HCT116 (cell line): ENCODE data around the gene DMXL2. TPM values are rescaled to one million over a fixed set of nuclear protein-coding genes. Genes with fewer than 3 reads are reported as not detected.

Experiments
- ATAC-seq: fragments of 200-7000 bp; cut with Tn5 transposase; 2 replicates; pipeline ENCODE4 v1.9.1; 2020; ENCODE audit warnings: mild to moderate bottlenecking, moderate library complexity
- BruUV-seq: library from RNA; stranded (reverse); fragments of 400-500 nt; replicated peaks from 2 replicates; lab custom pipeline; 2021; lab: Mats Ljungman, UMichigan
- CTCF ChIA-PET: fragments of 300-600 bp; sonication (Branson Sonifier 250); formaldehyde crosslinking; loops from one replicate; lab custom pipeline; 2021; ENCODE audit warnings: antibody characterized with exemption; lab: Charles Lee
- POLR2A ChIA-PET: fragments of 300-600, 350-600 bp; sonication (Branson Sonifier 250); formaldehyde crosslinking; loops from one replicate; lab custom pipeline; 2021; ENCODE audit warnings: antibody characterized with exemption; lab: Charles Lee
- RAD21 ChIA-PET, 2 experiments: fragments of 300-600 bp; sonication (Branson Sonifier 250); formaldehyde crosslinking; loops; one replicate each; lab custom pipeline; 2023; ENCODE audit warnings: low total read pairs in 2 of 2; ENCODE audit not compliant: uncharacterized antibody in 2 of 2, unreplicated experiment in 2 of 2, low non-redundant PET in 1 of 2; lab: Charles Lee
- DNase-seq: peaks from one replicate; pipeline ENCODE4 v3.0.0-alpha.2; 2010; ENCODE audit warnings: low read depth, low spot score
- H2AFZ ChIP-seq: fragments of 200-600 bp; shearing (Covaris generic), sonication (generic); 2 replicates; pipeline ENCODE4 v1.6.1; 2017; ENCODE audit warnings: low read depth, mixed run types, mixed read lengths, antibody characterized with exemption, low read length; ENCODE audit not compliant: poor library complexity, severe bottlenecking
- H3K27ac ChIP-seq: 2 replicates; pipeline ENCODE4 v1.5.1; 2012; ENCODE audit warnings: low read depth, low read length
- H3K27me3 ChIP-seq: fragments of 200-600 bp; sonication (generic); 2 replicates; pipeline ENCODE4 v1.6.1; 2016; ENCODE audit warnings: mixed run types, low read length, mixed read lengths; ENCODE audit not compliant: insufficient read depth
- H3K36me3 ChIP-seq, 2 experiments: fragments of 200-500 bp in 1 of 2; fragments of 200-600 bp in 1 of 2; sonication (Bioruptor generic) in 1 of 2; sonication (generic) in 1 of 2; 2 replicates each; pipeline versions ENCODE4 v1.5.1 to v1.6.1; 2014 to 2016; ENCODE audit warnings: low read length in 2 of 2, inconsistent platforms in 1 of 2, mixed read lengths in 1 of 2, mixed run types in 1 of 2; ENCODE audit not compliant: insufficient read depth in 2 of 2, control insufficient read depth in 1 of 2
- H3K4me1 ChIP-seq, 2 experiments: fragments of 200-600 bp in 1 of 2; sonication (generic) in 1 of 2; 2 replicates each; pipeline versions ENCODE4 v1.5.1 to v1.6.1; 2012 to 2017; ENCODE audit warnings: low read length in 2 of 2, inconsistent platforms in 1 of 2, mild to moderate bottlenecking in 1 of 2, mixed read lengths in 1 of 2, mixed run types in 1 of 2, moderate library complexity in 1 of 2; ENCODE audit not compliant: insufficient read depth in 2 of 2, control insufficient read depth in 1 of 2
- H3K4me2 ChIP-seq: fragments of 200-600 bp; sonication (generic); 2 replicates; pipeline ENCODE4 v1.6.1; 2017; ENCODE audit warnings: mixed run types, low read length, mixed read lengths
- H3K4me3 ChIP-seq, 2 experiments: fragments of 200-600 bp in 1 of 2; sonication (generic) in 1 of 2; replicated peaks in 1 of 2; 2 replicates each; pipeline ENCODE4 v1.5.1; 2011 to 2016; ENCODE audit warnings: low read length in 2 of 2, control low read depth in 1 of 2, low read depth in 1 of 2, mild to moderate bottlenecking in 1 of 2, mixed read lengths in 1 of 2, mixed run types in 1 of 2
- H3K79me2 ChIP-seq: fragments of 200-600 bp; sonication (generic); 2 replicates; pipeline ENCODE4 v1.6.1; 2017; ENCODE audit warnings: mild to moderate bottlenecking, mixed run types, low read length, moderate library complexity, mixed read lengths; ENCODE audit not compliant: insufficient read depth
- H3K9ac ChIP-seq: fragments of 200-600 bp; sonication (generic); 2 replicates; pipeline ENCODE4 v1.6.1; 2016; ENCODE audit warnings: low read length, mixed read lengths
- H3K9me2 ChIP-seq: fragments of 200-600 bp; sonication (generic), shearing (Covaris generic); 2 replicates; pipeline ENCODE4 v1.6.1; 2017; ENCODE audit warnings: mixed run types, mild to moderate bottlenecking, moderate library complexity; ENCODE audit not compliant: insufficient read depth
- H3K9me3 ChIP-seq, 2 experiments: fragments of 200-500 bp in 1 of 2; fragments of 200-600 bp in 1 of 2; sonication (Bioruptor generic) in 1 of 2; sonication (generic) in 1 of 2; 2 replicates each; pipeline ENCODE4 v1.6.1; 2014 to 2017; ENCODE audit warnings: low read length in 2 of 2, mixed read lengths in 2 of 2, inconsistent platforms in 1 of 2, low read depth in 1 of 2, mild to moderate bottlenecking in 1 of 2, mixed run types in 1 of 2, moderate library complexity in 1 of 2; ENCODE audit not compliant: control insufficient read depth in 1 of 2, insufficient read depth in 1 of 2
- H4K20me1 ChIP-seq: fragments of 200-600 bp; sonication (generic), shearing (Covaris generic); 2 replicates; pipeline ENCODE4 v1.6.1; 2017; ENCODE audit warnings: mixed run types, mild to moderate bottlenecking, moderate library complexity; ENCODE audit not compliant: insufficient read depth
- CEBPB ChIP-seq: IDR thresholded peaks from 2 replicates; pipeline ENCODE4 v1.6.1; 2012; ENCODE audit warnings: low read depth
- EGR1 ChIP-seq: IDR thresholded peaks from 2 replicates; pipeline ENCODE4 v1.6.1; 2012; ENCODE audit warnings: low read depth
- ELF1 ChIP-seq: IDR thresholded peaks from 2 replicates; pipeline ENCODE4 v1.6.1; 2012; ENCODE audit warnings: low read depth, borderline replicate concordance
- EZH2 ChIP-seq: fragments of 200-600 bp; sonication (generic); IDR thresholded peaks from 2 replicates; pipeline ENCODE4 v1.6.1; 2017; ENCODE audit warnings: antibody characterized with exemption, mixed run types
- EZH2phosphoT487 ChIP-seq: fragments of 200-600 bp; IDR thresholded peaks from 2 replicates; pipeline ENCODE4 v1.6.1; 2018; ENCODE audit warnings: antibody characterized with exemption, borderline replicate concordance
- FOSL1 ChIP-seq: IDR thresholded peaks from 2 replicates; pipeline ENCODE4 v1.6.1; 2012; ENCODE audit warnings: low read depth
- JUND ChIP-seq: IDR thresholded peaks from 2 replicates; pipeline ENCODE4 v1.6.1; 2012
- POLR2A ChIP-seq: IDR thresholded peaks from 2 replicates; pipeline ENCODE4 v1.7.0; 2011; ENCODE audit warnings: borderline replicate concordance; ENCODE audit not compliant: insufficient read depth, insufficient read length; ENCODE audit errors: extremely low read depth
- POLR2AphosphoS5 ChIP-seq: IDR thresholded peaks from 2 replicates; pipeline ENCODE4 v1.6.1; 2011; ENCODE audit warnings: mild to moderate bottlenecking, low read depth, low read length, moderate library complexity
- REST ChIP-seq: IDR thresholded peaks from 2 replicates; pipeline ENCODE4 v1.6.1; 2012; ENCODE audit warnings: low read depth
- SIN3A ChIP-seq: IDR thresholded peaks from 2 replicates; pipeline ENCODE4 v1.6.1; 2012; ENCODE audit warnings: low read depth
- TCF7L2 ChIP-seq: IDR thresholded peaks from 2 replicates; pipeline ENCODE4 v1.7.0; 2011; ENCODE audit warnings: borderline replicate concordance, inconsistent platforms; ENCODE audit not compliant: insufficient read depth, insufficient read length; ENCODE audit errors: extremely low read depth
- YY1 ChIP-seq: IDR thresholded peaks from 2 replicates; pipeline ENCODE4 v1.6.1; 2011; ENCODE audit warnings: low read length, low read depth, moderate library complexity, mild to moderate bottlenecking; ENCODE audit not compliant: insufficient replicate concordance; ENCODE audit errors: extremely low read depth
- ZFX ChIP-seq: fragments of 450-650 bp; IDR thresholded peaks from 2 replicates; pipeline ENCODE4 v1.6.1; 2017
- intact Hi-C: fragments of 100-400 bp; cut with micrococcal nuclease; formaldehyde crosslinking; loops from 2 replicates; pipeline ENCODE4 v1.10.0; 2022
- total RNA-seq: library from RNA; stranded (reverse); gene quantifications from one replicate; pipeline ENCODE4 v1.2.1, GENCODE V29; 2021; ENCODE audit not compliant: unreplicated experiment

DMXL2 gene
- total RNA-seq, 1 experiment from 2014 or later, result 21.5 TPM

- Histone ChIP-seq H4K20me1 (no peaks in the 10 kb centered on the region), H3K27ac (no peak overlapping the region), H3K36me3 (no peaks in the 10 kb centered on the region), H3K4me2 (no peak overlapping the region)
- ChIA-PET CTCF (interaction anchor here (1.0 kb wide), 1 partner anchor 19 kb away, joined by 3 read pairs; no protein-coding TSS in a partner anchor), POLR2A (no interaction called here), RAD21 (no interaction called here)
- BruUV-seq, result no TSS peak
- DNase-seq, result no peak
- TF ChIP-seq EZH2 (no peak), EGR1 (no peak), REST (no peak), POLR2A (no peak), JUND (no peak), SIN3A (no peak)
- TF ChIP-seq, all 23 proteins: peak for 0
- Histone ChIP-seq H3K9me3 (no peaks in the 10 kb centered on the region), H2AFZ (no peak overlapping the region), H3K27me3 (no peaks in the 10 kb centered on the region), H3K4me1 (no peaks in the 10 kb centered on the region), H3K9ac (no peak overlapping the region), H3K4me3 (no peak overlapping the region), H3K79me2 (no peaks in the 10 kb centered on the region), H3K9me2 (no peaks in the 10 kb centered on the region)
- intact Hi-C loops, result no loop called here
- ATAC-seq, result no peak
Measured at GRCh38 chr15:51669381-51669780, 46.8 kb upstream of the DMXL2 start.

GRCh38 chr15:51668446-51668845 is 45.9 kb upstream of the DMXL2 start:
- intact Hi-C loops, result no loop called here
- no peaks in the 10 kb centered on the region for H3K36me3 ChIP-seq
- DNase-seq (no peak), ATAC-seq (no peak)
- no peak overlapping the region for H3K4me2 ChIP-seq
- no peak overlapping the region for H3K27ac ChIP-seq
- H3K9me2 ChIP-seq, result no peaks in the 10 kb centered on the region
- ChIA-PET CTCF (interaction anchor here (1.0 kb wide), 1 partner anchor 18 kb away, joined by 3 read pairs; no protein-coding TSS in a partner anchor), POLR2A (no interaction called here), RAD21 (no interaction called here)
- H3K9ac ChIP-seq, result no peak overlapping the region
- TF ChIP-seq ELF1 (no peak), EZH2 (no peak), CEBPB (no peak), EZH2phosphoT487 (no peak), FOSL1 (no peak), JUND (no peak), EGR1 (no peak), YY1 (no peak), POLR2AphosphoS5 (no peak), TCF7L2 (no peak), REST (no peak), ZFX (no peak)
- no TSS peak for BruUV-seq
- H3K9me3 ChIP-seq, result no peaks in the 10 kb centered on the region
- H4K20me1 ChIP-seq, result no peaks in the 10 kb centered on the region
- H3K4me1 ChIP-seq, result no peaks in the 10 kb centered on the region
- no peak overlapping the region for H2AFZ ChIP-seq
- H3K79me2 ChIP-seq, result no peaks in the 10 kb centered on the region
- H3K4me3 ChIP-seq, result no peak overlapping the region
- H3K27me3 ChIP-seq, result no peaks in the 10 kb centered on the region
